Esophagus muscularis mucosa (tissue), 3 donors: ENCODE measurements around the gene TOX2.

ENCODE experiments used
- POLR2A ChIP-seq: fragments of 450-650 bp; IDR thresholded peaks from one replicate; pipeline ENCODE4 v1.6.1; 2017; ENCODE audit warnings: antibody characterized with exemption, moderate library complexity, mild to moderate bottlenecking, low read depth
- TF ChIP-seq, protein P1 (sequence below), 3 experiments: fragments of 200-600 bp in 2 of 3; fragments of 450-650 bp in 1 of 3; sonication (generic) in 2 of 3; IDR thresholded peaks; one replicate each; pipeline ENCODE4 v1.5.1; 2017 to 2019; ENCODE audit warnings: antibody characterized with exemption in 3 of 3, mild to moderate bottlenecking in 2 of 3, moderate library complexity in 1 of 3

DNA sequence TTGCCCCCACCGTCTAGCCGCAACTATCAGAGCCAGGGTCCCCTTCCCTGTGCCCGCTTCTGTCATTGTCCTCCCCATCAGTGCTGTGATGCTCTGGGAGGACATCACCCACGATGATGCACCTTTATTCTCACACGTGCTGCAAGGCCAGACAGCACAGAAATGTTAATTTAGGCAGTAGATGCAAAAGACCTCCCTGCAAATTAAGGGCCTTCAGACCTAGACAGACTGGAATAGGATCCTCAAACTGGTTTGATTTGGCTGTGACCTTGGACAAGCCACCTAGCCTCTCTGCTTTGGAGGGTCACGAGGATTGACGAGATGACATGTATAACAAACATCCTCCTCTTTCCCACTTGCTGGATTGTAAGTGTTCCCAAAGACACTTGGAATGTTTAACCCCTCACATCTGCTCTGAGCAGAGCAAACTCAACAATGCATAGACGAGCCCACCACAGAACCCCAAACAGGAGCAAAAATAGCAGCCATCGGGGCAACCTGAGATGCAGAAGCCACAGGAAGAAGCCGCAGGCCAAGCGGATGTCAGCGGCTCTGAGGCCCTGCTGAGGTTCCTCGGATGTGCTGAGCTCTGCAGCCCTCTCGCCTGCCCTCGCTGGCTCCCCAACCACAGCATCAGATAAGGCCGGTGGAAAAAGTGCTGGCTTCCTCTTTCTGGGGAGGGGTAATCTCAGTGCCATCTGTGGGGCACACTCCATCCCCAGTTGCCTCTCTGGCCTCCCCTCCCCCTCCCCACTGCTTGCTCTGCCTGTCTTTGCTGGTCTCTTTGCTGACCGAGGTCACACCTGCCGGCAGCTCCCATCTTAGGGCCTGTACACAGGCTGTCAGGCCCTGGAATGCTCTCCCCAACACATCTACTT, 35.3 kb downstream of the TOX2 start:
- TF ChIP-seq, protein P1, sequence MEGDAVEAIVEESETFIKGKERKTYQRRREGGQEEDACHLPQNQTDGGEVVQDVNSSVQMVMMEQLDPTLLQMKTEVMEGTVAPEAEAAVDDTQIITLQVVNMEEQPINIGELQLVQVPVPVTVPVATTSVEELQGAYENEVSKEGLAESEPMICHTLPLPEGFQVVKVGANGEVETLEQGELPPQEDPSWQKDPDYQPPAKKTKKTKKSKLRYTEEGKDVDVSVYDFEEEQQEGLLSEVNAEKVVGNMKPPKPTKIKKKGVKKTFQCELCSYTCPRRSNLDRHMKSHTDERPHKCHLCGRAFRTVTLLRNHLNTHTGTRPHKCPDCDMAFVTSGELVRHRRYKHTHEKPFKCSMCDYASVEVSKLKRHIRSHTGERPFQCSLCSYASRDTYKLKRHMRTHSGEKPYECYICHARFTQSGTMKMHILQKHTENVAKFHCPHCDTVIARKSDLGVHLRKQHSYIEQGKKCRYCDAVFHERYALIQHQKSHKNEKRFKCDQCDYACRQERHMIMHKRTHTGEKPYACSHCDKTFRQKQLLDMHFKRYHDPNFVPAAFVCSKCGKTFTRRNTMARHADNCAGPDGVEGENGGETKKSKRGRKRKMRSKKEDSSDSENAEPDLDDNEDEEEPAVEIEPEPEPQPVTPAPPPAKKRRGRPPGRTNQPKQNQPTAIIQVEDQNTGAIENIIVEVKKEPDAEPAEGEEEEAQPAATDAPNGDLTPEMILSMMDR (IDR thresholded peaks at IDR 0.05), result no peak
- TF ChIP-seq POLR2A, result no peak
